ENCODE data around the gene C17orf50. TPM values are rescaled to one million over a fixed set of nuclear protein-coding genes. Genes with fewer than 3 reads are reported as not detected.
A peak's percentile ranks its signal among the peaks of the same experiment; 100 is the strongest.

C17orf50 gene
- total RNA-seq, 1 donor from 2014 or later = not detected

GRCh38 chr17:35752945-35753764 is 7.5 kb upstream of the C17orf50 start, which contains the start of gene GAS2L2:
Gene GAS2L2 (minus strand): TSS chr17:35753239. CDS start chr17:35752850, 389 bp downstream.
- no peak for DNase-seq (ENCODE audit: low spot score)

DNA sequence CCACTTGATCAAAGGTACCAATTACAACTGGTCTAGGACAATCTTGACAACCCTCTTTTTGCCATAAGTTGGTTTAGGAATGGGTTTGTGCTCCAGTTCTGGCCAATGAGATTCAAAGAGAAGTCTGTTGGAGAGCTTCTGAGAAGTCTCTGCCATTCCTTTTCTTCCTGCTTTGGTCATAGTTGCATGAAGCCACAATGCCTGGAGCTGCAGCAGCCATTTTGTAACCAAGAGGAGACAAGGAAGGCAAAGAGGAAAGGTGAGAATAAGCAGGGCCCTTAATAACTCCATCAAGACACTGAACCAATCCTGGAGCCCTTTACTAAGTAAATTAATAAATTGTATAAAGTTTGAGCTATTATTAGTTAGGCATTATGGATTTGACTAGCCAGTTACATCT is 3.4 kb upstream of the C17orf50 start:
- no peak for DNase-seq (ENCODE audit: low spot score)

GRCh38 chr17:35761601-35762000 is 914 bp downstream of the C17orf50 start:
- no peak for DNase-seq (ENCODE audit: low spot score)

GRCh38 chr17:35763767-35764122 is 3.1 kb downstream of the C17orf50 start:
- no peak for DNase-seq (ENCODE audit: low spot score)

- DNase-seq (ENCODE audit: low spot score) = peak; percentile 90
Observed at GRCh38 chr17:35764123-35764991, 3.7 kb downstream of the C17orf50 start.

GRCh38 chr17:35765086-35765710 is 4.5 kb downstream of the C17orf50 start:
- no peak for DNase-seq (ENCODE audit: low spot score)

GRCh38 chr17:35765756-35766488 is 5.2 kb downstream of the C17orf50 start:
- no peak for DNase-seq (ENCODE audit: low spot score)

- DNase-seq (ENCODE audit: low spot score) = no peak
Observed at GRCh38 chr17:35766489-35766877, 5.8 kb downstream of the C17orf50 start.

- peak; percentile 52 for DNase-seq (ENCODE audit: low spot score)
Observed at GRCh38 chr17:35766903-35767510, 6.3 kb downstream of the C17orf50 start.

- no peak for DNase-seq (ENCODE audit: low spot score)
Observed at GRCh38 chr17:35768797-35769196, 8.1 kb downstream of the C17orf50 start.

DNA sequence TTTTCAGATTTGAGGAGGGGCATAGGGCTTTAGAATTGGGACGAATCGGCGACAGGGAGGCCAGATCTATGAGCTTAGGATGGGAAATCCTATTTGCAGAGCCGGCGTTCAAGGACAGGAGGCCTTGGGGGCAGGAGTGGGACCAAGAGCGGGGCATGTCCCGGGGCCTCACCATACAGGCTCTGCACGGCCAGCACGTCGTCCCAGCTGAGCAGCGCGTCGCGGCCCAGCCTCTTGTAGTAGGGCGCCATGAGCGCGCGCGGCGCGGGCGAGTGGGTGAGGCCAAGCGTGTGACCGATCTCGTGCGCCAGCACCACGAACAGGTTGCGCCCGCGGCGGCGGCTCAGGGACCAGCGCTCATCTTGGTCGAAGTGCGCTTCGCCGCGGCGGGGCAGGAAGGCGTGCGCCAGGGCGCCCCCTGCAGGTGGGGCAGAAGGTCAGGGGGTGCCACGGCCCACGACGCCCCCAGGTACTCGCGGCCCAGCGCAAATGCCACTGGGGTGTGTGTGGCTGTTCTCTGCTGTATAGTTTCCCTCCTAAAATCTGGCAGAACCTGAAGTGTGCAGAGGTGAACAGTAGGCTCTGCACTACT is 9.3 kb downstream of the C17orf50 start:
- DNase-seq (ENCODE audit: low spot score) = no peak

DNA sequence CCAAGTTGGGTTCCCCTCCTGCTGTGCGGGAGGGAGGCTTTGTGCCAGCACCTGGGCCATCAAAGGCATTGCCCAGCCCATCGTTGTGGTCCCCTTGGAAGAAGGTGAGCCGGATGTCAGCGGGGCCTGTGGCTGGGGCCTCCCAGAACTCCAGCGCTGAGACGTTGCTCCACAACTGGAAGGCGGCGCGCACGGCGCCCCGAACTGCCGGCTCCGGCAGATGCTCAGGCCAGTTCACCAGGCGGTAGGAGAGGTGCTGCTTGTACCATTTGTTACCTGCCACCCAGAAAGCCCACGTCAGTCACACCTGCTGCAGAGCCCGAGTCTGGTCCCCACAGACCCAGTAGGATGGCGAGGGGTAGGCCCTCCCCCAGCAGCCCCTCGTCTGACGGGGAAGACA is 12.4 kb downstream of the C17orf50 start:
- no peak for DNase-seq (ENCODE audit: low spot score)

DNA sequence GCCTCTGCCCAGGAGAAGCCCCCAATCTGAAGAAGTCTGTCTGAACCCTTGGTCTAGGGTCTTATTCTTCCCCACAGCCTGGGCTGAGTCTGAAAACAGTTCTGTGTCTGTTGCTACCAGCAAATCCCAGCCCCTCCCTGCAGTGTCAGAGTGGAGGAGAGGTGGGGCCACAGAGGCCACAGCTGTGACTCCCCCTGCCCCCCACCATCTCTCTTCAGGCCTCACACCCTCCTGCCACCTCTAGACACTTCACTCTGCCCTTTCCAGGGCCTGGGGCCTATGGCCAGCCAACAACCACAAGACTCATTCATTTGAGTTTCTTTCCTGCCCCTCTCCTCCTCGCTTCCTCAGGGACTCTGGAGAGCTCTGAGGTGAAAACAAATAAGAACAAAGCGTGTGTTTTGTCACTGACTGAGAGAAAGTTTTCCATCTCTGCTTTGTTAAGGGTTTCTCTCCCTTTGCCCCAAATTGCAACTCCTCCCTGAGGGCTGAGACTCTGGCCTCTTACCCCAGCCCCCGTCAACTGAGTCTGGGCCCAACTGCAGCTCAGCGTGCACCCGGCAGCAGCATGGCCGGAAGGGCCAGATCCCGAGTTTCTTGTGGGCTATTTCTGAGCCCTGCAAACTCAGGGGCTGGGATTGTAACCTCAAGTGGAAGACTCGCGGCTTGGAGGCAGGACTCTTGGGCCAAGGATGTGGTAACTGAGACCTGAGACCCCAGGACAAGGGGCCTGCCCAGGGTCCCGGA is 13.2 kb downstream of the C17orf50 start:
- no peak for DNase-seq (ENCODE audit: low spot score)

DNA sequence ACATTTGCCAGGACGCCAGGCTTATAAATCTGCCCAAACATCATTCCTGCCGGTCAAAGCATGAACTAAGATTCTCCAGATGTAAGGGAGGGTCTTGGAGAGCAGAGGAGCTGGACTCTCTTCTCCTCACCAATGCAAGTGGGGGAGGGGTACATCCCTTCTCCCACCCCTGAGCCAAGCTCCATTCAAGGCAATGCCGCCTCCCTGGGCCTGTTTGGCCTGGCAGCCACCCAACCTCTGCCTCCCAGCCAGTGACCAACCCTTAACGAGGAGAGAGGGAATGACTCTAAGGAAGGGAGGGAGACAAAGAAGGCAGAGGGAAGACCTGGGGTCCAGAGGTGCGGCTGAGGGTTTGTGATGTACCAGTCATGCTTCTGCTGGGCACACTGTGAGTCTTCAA is 13.8 kb downstream of the C17orf50 start:
- DNase-seq (ENCODE audit: low spot score) = peak; percentile 64

- DNase-seq (ENCODE audit: low spot score) = no peak
Observed at GRCh38 chr17:35775039-35775438, 14.4 kb downstream of the C17orf50 start.

DNA sequence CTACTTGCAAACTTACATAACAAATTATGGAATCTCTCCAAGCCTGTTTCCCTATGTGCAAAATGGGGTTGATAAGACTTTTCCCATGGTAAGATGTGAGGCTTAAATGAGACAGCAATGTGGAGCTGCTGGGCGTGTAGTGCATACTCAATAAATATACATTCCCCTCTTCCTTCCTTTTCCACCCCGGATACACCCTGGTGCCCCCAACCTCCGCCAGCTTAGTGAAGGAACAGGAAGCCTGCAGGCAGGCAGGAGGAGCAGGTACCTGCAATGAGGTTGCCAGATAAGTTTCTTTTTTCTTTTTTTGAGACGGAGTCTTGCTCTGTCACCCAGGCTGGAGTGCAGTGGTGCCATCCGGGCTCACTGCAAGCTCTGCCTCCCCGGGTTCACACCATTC is 14.9 kb downstream of the C17orf50 start:
- no peak for DNase-seq (ENCODE audit: low spot score)

DNA sequence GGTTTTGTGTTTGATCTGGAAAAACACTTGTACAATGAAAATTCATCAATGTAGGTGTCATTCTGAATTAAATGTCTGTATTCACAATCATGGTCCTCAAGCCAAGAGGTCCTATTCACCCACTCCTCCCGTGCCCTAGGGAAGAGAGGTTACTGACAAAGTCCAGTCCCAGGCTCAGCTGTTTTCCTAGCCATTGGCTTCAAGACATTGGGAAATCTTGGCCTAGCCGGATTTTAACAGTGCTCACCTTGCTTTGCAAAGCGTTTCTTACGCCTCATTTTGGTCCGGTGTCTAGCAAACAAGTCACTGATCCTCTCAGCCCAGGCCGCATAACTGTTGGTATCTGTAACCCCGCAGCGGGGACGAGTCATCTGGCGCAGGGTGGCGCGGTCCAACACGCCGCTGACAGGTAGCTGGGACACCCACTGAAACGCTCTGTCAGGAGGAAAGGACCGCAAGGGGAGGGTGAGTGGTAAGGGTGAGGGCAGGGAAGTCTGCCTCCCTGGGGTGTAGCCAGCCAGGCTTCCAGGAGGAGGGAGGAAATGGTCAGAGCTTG is 18.0 kb downstream of the C17orf50 start:
- no peak for DNase-seq (ENCODE audit: low spot score)

- no peak for DNase-seq (ENCODE audit: low spot score)
Observed at GRCh38 chr17:35780950-35781349, 20.3 kb downstream of the C17orf50 start.

DNA sequence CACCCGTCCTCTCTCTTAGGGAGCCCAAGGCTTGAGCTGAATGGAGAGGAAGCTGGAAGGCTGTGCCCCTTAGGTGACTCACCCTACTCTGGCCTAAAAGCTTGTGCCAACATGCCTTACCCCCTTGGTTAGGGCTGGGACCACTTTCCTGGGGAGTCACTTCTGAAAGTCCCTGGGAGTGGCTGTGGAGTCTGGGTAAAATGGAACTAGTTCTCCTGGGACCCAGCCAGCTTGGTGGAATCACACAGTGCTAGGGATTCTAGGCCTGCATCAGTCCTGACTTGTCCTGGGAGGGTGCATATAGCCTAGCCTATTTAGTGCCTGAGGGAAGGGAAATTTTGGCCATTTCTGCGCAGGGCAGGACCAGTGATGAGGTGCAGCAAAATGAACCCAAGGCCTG is 24.2 kb downstream of the C17orf50 start:
- DNase-seq (ENCODE audit: low spot score) = no peak

GRCh38 chr17:35786941-35787432 is 26.3 kb downstream of the C17orf50 start:
- no peak for DNase-seq (ENCODE audit: low spot score)
